Memory B cell (primary cell): ENCODE measurements around the gene COL4A3.

ENCODE experiments used
- ATAC-seq: fragments of 150-1000 bp; cut with Tn5 transposase; 2 replicates; pipeline ENCODE4 v1.10.0; 2021; ENCODE audit warnings: low read depth, mild to moderate bottlenecking, moderate library complexity
- DNase-seq, 2 donors: peaks; one replicate each; pipeline ENCODE4 v3.0.0; 2022; ENCODE audit warnings: low spot score in 2 of 2
- H3K27ac Mint-ChIP-seq: one replicate; pipeline ENCODE4 v1.8.0; 2022; ENCODE audit warnings: mild to moderate bottlenecking, moderate library complexity, mixed read lengths
- H3K27me3 Mint-ChIP-seq: one replicate; pipeline ENCODE4 v1.8.0; 2022; ENCODE audit warnings: mixed read lengths
- H3K36me3 Mint-ChIP-seq: one replicate; pipeline ENCODE4 v1.8.0; 2022; ENCODE audit warnings: mild to moderate bottlenecking, mixed read lengths
- H3K4me1 Mint-ChIP-seq: one replicate; pipeline ENCODE4 v1.8.0; 2022; ENCODE audit warnings: mixed read lengths
- H3K4me3 Mint-ChIP-seq: one replicate; pipeline ENCODE4 v1.8.0; 2022; ENCODE audit warnings: mild to moderate bottlenecking, moderate library complexity, mixed read lengths
- H3K9me3 Mint-ChIP-seq: one replicate; pipeline ENCODE4 v1.8.0; 2022; ENCODE audit warnings: mixed read lengths

Gene COL4A3

DNA sequence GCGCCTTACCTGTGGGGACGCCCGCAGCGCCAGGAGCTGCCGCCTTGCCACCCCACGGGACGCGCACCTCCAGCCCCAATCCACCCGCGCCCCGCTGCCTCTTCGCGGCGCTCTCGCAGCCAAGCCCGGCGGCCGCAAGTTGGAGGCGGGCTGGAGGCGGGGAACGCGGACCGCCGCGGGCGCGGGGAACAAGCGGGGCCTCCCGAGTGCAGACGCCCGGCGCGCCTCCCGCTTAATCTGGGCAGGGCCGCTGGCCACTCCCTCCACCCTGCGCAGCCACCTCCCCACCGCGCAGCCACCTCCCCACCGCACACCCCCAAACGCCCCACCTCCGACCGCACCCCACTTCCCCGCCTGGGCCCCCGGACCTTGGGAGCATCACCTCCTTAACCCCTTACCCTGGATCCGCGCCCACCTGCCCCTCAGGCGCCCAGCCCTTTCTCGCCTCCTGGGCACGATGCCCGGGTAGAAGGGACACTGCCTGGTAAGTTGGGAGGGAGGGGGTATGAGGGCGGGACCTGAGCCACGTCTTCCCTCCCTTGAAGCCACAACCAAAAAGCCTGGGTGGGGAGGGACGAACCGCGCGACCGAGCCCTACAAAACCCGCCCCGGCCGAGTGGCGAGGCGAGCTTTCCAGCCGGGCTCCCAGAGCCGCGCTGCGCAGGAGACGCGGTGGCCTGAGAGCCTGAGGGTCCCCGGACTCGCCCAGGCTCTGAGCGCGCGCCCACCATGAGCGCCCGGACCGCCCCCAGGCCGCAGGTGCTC, at the start of gene COL4A3, which contains the start of gene COL4A4:
Gene COL4A3, plus strand, starts transcription at position 627 of the 765 bp plus-strand sequence. Its CDS starts 103 bp downstream, at position 730.
Gene COL4A4, minus strand, starts transcription at position 208 of the 765 bp plus-strand sequence. CDS start 16,722 bp downstream, outside the sequence.
- peaks cover 12% of the 10 kb centered on the region for H3K36me3 Mint-ChIP-seq
- H3K9me3 Mint-ChIP-seq: peaks cover 2% of the 10 kb centered on the region
- peaks cover 45% of the 10 kb centered on the region for H3K4me1 Mint-ChIP-seq
- H3K27me3 Mint-ChIP-seq: no peaks in the 10 kb centered on the region
- H3K4me3 Mint-ChIP-seq: peak within 1 kb of the TSS; percentile 98
- peak within 1 kb of the TSS; percentile 91 for H3K27ac Mint-ChIP-seq
- DNase-seq: peak; percentile 52 to 62
- ATAC-seq: peak; percentile 78

DNA sequence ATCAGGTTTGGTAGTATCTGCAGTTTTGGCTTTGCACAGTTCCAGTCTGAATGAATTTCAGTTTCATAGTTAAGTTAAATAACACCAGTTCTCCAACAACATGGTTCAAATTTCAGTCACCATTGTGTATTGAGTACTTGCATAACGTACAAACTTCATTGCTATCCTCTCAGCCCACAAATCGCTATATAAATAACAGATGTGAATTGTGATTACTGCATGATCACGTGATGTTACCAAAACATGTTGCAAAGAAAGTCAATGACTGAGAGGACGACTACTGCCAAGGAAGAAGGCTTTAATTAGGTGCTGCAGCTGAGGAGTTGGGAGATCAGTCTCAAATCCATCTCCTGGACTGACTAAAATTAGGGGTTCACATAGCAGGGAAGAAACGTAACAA, 48.7 kb upstream of the COL4A3 start:
- Mint-ChIP-seq H3K4me3 (no peak overlapping the region), H3K27ac (no peak overlapping the region), H3K36me3 (peaks cover 33% of the 10 kb centered on the region), H3K27me3 (no peaks in the 10 kb centered on the region), H3K9me3 (no peaks in the 10 kb centered on the region), H3K4me1 (no peaks in the 10 kb centered on the region)
- DNase-seq: no peak
- no peak for ATAC-seq

DNA sequence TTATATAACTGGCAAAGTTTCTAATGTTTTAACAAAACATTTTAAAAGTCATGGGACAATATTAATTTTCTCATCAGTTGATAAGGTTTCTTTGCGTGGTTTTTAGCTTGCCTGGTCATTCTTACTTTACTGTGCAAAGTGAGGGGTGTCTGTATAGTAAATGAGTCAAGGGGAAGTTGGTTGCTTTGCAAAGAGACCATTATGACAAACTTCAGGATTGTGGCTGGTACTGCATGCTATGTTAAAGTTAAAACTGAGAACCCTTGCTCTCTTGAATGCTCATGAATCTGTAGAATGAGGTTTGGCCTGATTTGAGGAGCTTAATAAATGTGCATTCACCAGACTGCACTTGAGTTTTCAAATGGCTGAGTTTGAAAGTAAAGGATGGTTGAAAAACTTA, 47.4 kb upstream of the COL4A3 start:
- ATAC-seq (no peak), DNase-seq (no peak)
- no peak overlapping the region for H3K27ac Mint-ChIP-seq
- no peaks in the 10 kb centered on the region for H3K27me3 Mint-ChIP-seq
- H3K36me3 Mint-ChIP-seq: peaks cover 27% of the 10 kb centered on the region
- no peaks in the 10 kb centered on the region for H3K9me3 Mint-ChIP-seq
- no peaks in the 10 kb centered on the region for H3K4me1 Mint-ChIP-seq
- H3K4me3 Mint-ChIP-seq: no peak overlapping the region

DNA sequence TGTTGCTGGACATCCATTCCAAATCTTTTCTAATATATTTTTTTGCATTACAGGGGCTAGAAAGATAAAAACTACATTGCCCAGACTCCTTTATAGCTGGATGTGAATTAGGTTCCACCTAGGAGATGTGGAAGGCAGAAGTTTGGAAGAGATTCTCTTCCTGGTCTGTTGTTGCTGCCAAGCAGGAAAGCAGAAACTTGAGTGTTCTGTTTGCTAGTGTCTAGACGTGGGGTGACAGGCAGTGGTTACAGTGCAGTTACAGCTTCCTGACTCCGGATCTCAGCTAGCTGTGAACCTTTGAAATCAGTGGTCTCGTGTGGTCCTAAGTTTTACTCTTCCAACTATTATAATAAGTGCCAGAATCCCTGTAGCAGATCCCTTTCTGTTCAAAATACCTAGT, 46.6 kb upstream of the COL4A3 start:
- Mint-ChIP-seq H3K27ac (no peak overlapping the region), H3K27me3 (no peaks in the 10 kb centered on the region)

DNA sequence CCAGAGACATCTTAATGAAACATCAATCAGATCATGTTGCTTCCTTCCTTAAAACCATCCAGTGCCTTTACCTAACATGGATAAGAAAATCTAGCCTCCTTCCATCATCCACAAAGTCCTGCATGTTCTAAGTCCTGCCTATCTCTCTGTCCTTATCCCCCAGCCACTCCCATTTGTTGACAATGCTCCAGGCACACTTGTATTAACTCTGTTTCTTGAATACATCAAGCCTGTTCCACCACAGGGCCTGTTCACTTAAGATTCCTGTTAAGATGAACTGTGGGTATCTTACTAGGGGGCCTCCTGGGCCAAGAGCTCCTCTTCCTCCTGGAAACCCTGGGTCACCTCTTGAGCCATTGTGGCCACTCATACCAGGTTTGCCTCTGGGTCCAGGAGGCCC, 46.1 kb upstream of the COL4A3 start:
- no peak overlapping the region for H3K4me3 Mint-ChIP-seq
- DNase-seq: no peak
- no peak for ATAC-seq
- H3K4me1 Mint-ChIP-seq: no peaks in the 10 kb centered on the region
- H3K27ac Mint-ChIP-seq: peak overlapping the region; percentile 4
- peaks cover 27% of the 10 kb centered on the region for H3K36me3 Mint-ChIP-seq
- H3K27me3 Mint-ChIP-seq: no peaks in the 10 kb centered on the region
- H3K9me3 Mint-ChIP-seq: no peaks in the 10 kb centered on the region

More for the DNA sequence above, 46.6 kb upstream of the COL4A3 start:
- no peak for DNase-seq
- no peaks in the 10 kb centered on the region for H3K4me1 Mint-ChIP-seq
- no peak for ATAC-seq
- H3K4me3 Mint-ChIP-seq: no peak overlapping the region
- H3K36me3 Mint-ChIP-seq: peaks cover 22% of the 10 kb centered on the region
- H3K9me3 Mint-ChIP-seq: no peaks in the 10 kb centered on the region

DNA sequence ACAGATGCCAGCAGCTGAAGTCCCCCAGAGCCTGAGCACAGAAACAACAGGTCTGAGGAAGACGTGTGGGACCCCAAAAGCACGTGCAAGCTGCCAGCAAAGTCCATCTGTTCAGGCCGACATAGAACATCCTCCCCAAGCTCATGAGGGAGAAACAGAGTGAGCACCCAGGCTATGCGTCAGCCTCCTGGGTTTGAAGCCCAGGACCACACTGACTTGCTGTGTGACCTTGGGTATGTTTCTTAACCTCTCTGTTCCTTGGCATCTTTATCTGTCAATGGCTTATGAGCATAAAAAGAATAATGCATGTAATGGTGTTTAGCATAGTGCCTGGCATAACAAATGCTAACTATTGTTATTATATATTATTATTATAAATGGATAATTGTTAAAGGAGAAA, 40.7 kb upstream of the COL4A3 start:
- Mint-ChIP-seq H3K27me3 (no peaks in the 10 kb centered on the region), H3K4me3 (no peak overlapping the region), H3K36me3 (peaks cover 12% of the 10 kb centered on the region), H3K9me3 (no peaks in the 10 kb centered on the region), H3K27ac (no peak overlapping the region), H3K4me1 (peaks cover 4% of the 10 kb centered on the region)
- DNase-seq (no peak), ATAC-seq (no peak)

DNA sequence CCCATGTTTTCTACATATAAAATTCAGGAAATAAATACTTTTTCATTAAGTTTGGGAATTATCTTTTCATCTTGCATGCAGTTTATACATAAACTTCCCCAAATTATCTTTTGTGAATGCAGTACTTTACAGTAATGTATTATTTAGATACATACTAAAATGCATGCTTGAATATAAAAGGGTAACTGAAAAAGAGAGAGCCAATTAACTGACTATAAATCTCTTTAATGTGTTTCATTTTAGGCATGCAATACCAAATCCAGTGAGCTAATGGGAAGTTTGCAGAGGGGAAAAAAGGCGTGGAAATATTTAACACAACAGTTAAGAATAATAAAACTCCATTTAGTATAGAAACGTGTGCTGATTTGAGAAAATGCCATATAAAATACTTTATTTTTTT, 39.6 kb upstream of the COL4A3 start:
- H3K9me3 Mint-ChIP-seq: no peaks in the 10 kb centered on the region
- no peaks in the 10 kb centered on the region for H3K27me3 Mint-ChIP-seq
- H3K27ac Mint-ChIP-seq: no peak overlapping the region
- DNase-seq: no peak
- peaks cover 12% of the 10 kb centered on the region for H3K36me3 Mint-ChIP-seq
- H3K4me1 Mint-ChIP-seq: peaks cover 4% of the 10 kb centered on the region
- no peak overlapping the region for H3K4me3 Mint-ChIP-seq
- ATAC-seq: no peak

DNA sequence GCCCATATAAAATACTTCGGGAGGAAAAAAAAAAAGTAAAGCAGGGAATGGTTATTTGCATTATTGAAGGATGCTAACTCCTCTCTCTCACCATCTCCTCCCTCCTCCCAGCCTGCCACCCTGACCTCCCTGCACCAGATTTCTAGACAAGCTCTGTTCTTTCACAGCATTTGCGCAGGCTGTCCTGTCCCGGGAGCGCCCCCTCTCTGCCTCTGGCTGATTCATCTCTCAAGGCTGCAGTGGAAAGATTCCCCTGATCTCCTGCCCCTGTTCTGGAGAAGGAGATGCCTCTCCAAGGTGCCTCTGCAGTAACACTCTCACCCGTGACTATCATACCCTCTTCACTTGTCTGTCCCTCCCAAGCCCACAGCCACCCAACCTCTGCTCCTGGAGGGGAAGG, 38.9 kb upstream of the COL4A3 start:
- Mint-ChIP-seq H3K27ac (no peak overlapping the region), H3K9me3 (no peaks in the 10 kb centered on the region), H3K36me3 (peaks cover 10% of the 10 kb centered on the region), H3K4me1 (peaks cover 7% of the 10 kb centered on the region), H3K27me3 (no peaks in the 10 kb centered on the region), H3K4me3 (no peak overlapping the region)
- DNase-seq (no peak), ATAC-seq (no peak)

DNA sequence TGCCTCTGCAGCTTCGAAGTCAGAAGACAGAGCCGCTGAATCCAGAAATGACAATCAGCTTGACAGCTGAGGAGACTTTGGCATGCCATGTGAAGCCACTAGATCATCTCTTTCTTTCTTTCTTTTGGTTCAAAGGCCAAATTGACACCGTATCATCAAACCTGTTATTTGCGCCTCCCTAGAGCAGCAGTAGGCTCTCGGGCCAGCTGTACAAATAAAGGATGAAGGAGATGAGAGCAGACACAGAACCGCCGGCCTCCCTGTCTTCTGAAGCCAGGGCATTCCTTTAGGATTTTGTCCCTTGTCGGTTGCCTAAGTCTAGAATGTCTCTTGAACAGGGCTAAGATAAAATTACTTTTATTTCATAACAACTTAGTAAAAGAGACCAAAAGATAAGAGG, 37.2 kb upstream of the COL4A3 start:
- H3K27ac Mint-ChIP-seq: no peak overlapping the region
- H3K4me3 Mint-ChIP-seq: no peak overlapping the region
- H3K36me3 Mint-ChIP-seq: peaks cover 12% of the 10 kb centered on the region
- ATAC-seq: no peak
- no peak for DNase-seq
- no peaks in the 10 kb centered on the region for H3K27me3 Mint-ChIP-seq
- peaks cover 7% of the 10 kb centered on the region for H3K4me1 Mint-ChIP-seq
- no peaks in the 10 kb centered on the region for H3K9me3 Mint-ChIP-seq

DNA sequence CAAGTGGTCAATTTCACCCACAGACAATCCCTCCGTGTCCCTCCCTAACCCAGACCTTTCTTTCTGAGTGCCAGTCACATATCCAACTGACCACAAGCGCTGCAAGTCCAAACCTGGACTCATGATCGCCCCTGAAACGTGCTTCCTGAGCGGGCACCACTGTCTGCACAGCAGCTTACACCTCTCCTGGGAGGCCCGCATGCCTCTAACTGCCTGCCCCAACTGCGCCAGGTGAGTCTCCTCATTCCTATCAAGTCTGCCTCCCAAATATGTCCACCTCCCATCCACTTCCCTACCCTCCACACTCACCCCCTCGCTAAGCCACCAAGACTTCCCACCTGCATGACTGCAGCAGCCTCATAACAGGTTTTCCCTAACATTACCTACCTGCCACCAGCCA, 33.8 kb upstream of the COL4A3 start:
- Mint-ChIP-seq H3K4me1 (peaks cover 7% of the 10 kb centered on the region), H3K27me3 (no peaks in the 10 kb centered on the region), H3K27ac (no peak overlapping the region), H3K36me3 (peaks cover 7% of the 10 kb centered on the region), H3K9me3 (no peaks in the 10 kb centered on the region), H3K4me3 (no peak overlapping the region)
- ATAC-seq (no peak), DNase-seq (no peak)

DNA sequence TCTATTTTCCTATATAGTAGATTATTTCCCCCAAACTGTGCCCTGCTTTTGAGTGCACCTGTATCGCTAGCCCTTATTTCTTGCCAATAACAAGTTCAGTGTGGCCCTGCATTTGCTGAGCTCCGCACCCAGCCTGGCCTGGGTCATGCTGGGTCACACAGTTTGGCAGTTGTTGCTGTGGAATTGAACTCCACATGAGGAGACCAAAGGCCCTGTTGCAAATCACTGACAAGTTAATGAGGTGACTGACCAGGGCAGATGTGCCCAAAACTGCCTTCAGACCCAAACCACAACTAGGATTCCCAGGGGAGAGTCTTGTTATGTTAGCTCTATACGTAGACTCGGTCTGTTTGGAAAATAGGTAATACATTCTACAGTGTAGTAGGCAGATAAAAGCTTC, 31.4 kb upstream of the COL4A3 start:
- no peaks in the 10 kb centered on the region for H3K9me3 Mint-ChIP-seq
- no peak overlapping the region for H3K4me3 Mint-ChIP-seq
- DNase-seq: no peak
- H3K27me3 Mint-ChIP-seq: no peaks in the 10 kb centered on the region
- peaks cover 7% of the 10 kb centered on the region for H3K4me1 Mint-ChIP-seq
- peaks cover 13% of the 10 kb centered on the region for H3K36me3 Mint-ChIP-seq
- H3K27ac Mint-ChIP-seq: no peak overlapping the region
- ATAC-seq: no peak

DNA sequence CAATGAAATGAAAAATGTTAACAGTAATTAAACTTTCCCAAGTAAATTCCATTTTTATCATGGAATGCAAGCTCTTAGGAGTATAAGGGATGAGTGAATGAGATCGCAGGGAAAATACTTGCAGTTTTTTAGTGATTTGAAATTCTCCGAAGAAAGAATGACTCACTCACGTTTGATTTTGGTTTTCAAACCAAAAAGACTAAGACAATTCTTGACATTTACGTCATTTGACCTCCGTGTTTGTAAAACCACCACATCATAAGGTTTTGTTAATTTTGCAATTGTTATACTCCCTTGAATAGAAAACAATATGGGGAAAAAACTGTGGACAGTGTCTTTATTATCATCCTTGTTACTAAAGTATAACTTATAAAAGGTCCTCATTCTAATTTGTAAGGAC, 29.8 kb upstream of the COL4A3 start:
- Mint-ChIP-seq H3K27ac (no peak overlapping the region), H3K4me1 (peaks cover 3% of the 10 kb centered on the region), H3K9me3 (no peaks in the 10 kb centered on the region), H3K36me3 (peaks cover 11% of the 10 kb centered on the region), H3K4me3 (no peak overlapping the region), H3K27me3 (no peaks in the 10 kb centered on the region)
- no peak for ATAC-seq
- DNase-seq: no peak

DNA sequence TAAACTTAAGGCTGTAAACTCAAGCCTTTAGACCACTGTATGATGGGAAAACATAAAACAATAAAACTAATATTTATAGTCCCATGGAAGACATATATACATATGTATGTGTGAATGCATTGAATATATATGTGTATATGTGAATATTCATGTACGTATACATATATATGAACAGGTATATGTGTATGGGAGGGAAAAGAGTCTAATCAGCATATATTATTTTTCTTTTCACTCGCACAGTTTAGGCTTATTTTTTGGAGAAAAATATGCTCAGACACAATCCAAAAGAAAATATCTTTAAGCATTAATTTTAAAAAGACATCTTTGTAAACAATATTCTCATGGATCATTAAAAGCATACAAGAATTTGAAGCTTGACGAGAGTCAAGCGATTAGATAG, 23.1 kb upstream of the COL4A3 start:
- no peak overlapping the region for H3K4me3 Mint-ChIP-seq
- peaks cover 6% of the 10 kb centered on the region for H3K4me1 Mint-ChIP-seq

DNA sequence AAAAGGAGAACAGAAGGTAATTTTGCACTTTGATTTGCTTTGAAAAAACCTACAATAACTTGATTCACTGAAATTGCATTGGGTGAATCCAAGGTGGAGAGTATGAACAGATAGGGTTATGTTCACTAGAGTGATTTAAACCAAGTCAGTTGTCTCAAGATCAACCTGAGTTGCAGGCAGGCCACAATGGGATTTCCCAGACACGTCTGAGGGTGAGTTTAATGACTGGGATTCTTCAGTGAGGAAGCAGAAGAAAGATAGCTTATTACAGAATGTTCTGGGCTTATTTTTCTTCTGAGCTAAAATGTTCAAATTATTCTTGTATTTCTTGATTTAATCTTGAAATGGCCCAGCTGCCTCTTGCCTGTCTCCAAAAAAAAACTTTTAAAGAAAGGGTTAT, 20.5 kb upstream of the COL4A3 start:
- peaks cover 32% of the 10 kb centered on the region for H3K36me3 Mint-ChIP-seq
- DNase-seq: no peak
- no peak overlapping the region for H3K4me3 Mint-ChIP-seq
- no peaks in the 10 kb centered on the region for H3K9me3 Mint-ChIP-seq
- ATAC-seq: no peak
- no peaks in the 10 kb centered on the region for H3K27me3 Mint-ChIP-seq
- H3K27ac Mint-ChIP-seq: no peak overlapping the region
- H3K4me1 Mint-ChIP-seq: peaks cover 8% of the 10 kb centered on the region

More for the DNA sequence above, 23.1 kb upstream of the COL4A3 start:
- no peak for DNase-seq
- no peak overlapping the region for H3K27ac Mint-ChIP-seq
- H3K36me3 Mint-ChIP-seq: peaks cover 29% of the 10 kb centered on the region
- H3K9me3 Mint-ChIP-seq: no peaks in the 10 kb centered on the region
- no peak for ATAC-seq
- H3K27me3 Mint-ChIP-seq: no peaks in the 10 kb centered on the region

DNA sequence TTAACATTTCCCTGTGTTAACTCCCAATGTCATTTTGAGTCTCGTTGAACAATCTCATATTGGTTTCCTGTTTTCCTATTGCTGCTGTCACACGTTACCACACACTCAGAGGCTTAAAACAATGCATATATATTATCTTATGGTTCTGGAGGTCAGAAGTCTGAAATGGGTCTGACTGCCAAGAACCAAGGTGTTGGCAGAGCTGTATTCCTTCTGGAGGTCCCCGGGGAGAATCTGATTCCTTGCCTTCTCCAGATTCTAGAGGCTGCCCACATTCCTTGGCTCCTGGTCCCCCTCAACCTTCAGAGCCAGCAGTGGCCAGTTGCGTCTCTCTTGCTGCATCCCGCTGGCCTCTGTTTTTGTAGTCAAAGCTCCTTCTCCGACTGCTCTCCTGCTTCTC, 18.0 kb upstream of the COL4A3 start:
- Mint-ChIP-seq H3K4me1 (peaks cover 8% of the 10 kb centered on the region), H3K9me3 (peaks cover 2% of the 10 kb centered on the region), H3K4me3 (no peak overlapping the region), H3K27ac (no peak overlapping the region), H3K27me3 (no peaks in the 10 kb centered on the region), H3K36me3 (peaks cover 30% of the 10 kb centered on the region)
- DNase-seq (no peak), ATAC-seq (no peak)
